GM19328 (cell line): ENCODE data around the gene YWHAH.

Experiments used
- ATAC-seq: cut with Tn5 transposase; IDR thresholded peaks from one replicate; pipeline ENCODE4 v1.9.1; 2021; ENCODE audit warnings: mild to moderate bottlenecking, moderate library complexity; ENCODE audit not compliant: unreplicated experiment

Gene YWHAH

DNA sequence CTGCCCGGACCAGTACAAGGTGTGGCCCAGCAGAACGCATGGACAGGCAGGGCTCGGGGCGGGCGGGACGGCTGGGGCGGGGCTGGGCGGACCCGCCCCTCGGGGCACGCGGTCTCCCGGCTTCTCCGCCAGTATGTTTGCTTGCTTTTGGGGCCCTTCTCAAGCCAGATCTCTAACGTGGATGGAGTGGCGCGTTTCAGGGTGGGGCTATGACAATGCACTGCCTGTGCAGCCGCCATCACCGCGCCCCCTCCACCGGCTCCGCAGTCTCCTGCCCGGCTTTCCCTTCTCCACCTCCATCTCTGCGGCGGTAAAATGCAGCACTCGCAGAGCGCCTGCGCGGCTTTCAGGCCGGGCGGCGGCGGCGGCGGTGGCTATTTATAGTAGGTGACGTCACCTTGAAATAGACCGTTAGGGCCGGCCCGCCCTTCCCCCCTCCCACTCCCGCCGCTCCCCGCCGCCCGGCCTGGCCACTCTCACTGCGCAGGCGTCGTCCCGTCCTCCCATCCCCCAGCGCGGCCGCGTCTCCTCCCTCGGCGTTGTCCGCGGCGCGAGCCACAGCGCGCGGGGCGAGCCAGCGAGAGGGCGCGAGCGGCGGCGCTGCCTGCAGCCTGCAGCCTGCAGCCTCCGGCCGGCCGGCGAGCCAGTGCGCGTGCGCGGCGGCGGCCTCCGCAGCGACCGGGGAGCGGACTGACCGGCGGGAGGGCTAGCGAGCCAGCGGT lies at the start of gene YWHAH:
Gene YWHAH, plus strand, starts transcription at position 558 of the 722 bp plus-strand sequence. CDS start 199 bp downstream, outside the sequence.
- peak; percentile 71 for ATAC-seq

- ATAC-seq = no peak
Measured at GRCh38 chr22:31895411-31896123, 48.8 kb upstream of the YWHAH start.

DNA sequence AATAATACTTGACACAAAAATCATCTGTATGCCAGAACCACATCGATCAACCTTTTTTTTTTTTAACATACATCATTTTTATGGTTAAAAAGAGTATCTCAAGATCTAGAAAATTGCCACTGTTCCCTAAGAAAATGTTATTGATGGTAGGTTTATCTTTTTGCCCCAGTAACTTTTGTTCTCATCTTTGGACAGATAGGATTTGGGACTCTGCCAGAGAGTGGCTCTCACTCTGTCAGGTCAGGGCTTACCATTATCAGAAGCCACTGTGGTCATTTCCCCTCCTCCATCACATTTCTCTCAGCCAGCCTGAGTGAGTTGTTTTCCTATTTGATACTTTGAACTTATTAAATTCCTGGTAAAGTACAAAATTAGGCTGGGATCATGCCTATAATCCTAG lies 47.9 kb upstream of the YWHAH start:
- ATAC-seq = no peak

DNA sequence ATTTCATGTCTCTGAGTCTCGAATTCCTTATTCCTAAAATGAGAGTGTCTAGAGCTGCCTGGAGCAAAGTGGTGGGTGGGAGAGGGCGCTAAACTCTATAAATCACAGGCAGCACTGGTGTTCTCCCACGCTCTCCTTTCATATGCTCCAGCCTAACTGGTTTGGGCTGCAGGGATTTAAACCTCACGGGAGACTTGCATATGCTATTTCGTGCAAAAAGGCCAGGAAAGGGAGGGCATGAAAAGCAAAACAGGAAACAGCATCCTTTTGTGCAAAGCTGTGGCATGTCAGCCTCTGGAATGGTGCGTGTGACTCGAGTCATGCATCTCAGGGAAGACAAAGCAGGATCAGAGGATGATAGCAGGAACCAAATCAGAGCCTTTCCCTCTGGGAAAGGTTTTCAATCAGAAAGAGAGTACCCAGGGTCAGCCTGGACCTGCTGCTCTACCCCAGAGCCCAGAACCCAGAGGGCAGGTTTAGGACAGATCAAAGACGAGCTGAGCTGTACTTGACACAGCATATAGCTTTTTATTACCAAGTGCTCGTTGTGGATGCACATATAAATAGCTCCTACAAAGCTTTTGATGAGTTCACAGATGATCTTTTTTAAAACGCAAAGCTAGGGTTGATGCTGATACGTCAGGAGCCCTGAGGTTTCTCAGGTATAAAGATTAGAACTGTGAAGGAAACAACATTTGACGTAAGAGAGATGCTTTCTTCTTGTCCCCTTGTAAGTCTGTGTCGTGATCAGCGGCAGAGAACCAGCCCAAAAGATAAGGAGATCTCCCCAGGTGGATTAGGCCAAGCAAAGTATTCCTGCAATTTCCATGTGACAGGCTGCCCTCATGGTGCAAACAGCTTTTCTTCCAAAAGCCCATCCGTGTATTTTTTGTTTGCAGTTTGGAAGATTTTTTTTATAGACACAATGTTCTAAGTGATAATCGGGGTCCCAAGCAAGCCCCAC lies 46.2 kb upstream of the YWHAH start:
- ATAC-seq = no peak

DNA sequence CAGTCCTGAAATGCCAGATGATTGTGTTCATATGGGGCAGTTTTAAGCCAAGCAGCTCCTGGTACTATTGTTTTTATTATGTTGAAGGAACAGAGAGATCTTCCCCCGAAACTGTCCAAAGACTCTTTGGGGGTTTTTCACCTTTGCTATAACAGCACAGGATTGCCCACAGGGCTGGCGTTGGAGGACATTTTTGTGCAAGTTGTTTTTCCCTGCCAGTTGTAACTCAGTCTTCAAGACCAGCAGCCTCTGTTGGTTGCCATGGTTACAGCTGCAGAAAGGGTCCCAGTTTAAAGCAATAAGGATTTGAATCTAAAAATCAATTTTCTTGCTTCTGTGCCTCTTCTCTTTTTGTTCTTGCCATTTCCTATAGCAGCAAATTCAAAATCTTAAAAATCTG lies 45.4 kb upstream of the YWHAH start:
- ATAC-seq = no peak

DNA sequence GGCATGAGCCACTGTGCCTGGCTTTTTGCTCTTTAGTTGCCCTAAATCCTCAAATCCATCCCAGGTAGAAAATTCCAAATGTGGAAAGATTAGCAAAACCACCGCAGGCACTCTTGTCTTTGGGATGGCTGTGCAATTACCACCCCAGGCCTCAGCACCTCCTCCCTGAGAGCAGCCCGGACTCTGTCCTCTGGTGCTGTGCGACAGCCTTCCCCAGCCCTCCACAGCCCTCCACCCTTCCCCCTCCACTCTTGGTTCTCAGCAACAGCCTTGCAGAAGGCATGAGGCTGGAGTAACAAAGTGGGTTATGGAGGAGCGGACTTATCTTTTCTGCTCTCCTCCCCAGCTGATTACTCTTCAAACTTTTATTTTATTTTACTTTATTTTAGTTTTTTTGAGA lies 44.7 kb upstream of the YWHAH start:
- ATAC-seq = no peak

- ATAC-seq = no peak
Measured at GRCh38 chr22:31901388-31902137, 42.8 kb upstream of the YWHAH start.

DNA sequence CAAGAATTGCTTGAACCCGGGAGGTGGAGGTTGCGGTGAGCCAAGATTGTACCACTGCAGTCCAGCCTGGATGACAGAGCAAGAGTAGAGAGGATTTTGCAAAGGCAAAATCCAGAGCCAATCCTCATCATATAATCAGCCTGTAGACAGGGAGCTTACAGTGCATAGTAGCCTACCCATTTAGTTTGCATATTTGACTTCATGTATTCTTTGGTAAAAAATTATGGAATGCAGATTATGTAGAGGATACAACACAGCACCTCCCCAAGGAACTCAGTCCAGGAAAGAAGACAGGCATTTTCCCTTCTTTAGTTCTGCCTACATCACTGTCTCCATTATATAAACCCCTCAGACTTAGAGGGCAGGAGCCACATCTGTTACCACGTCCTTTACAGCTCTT lies 39.7 kb upstream of the YWHAH start:
- no peak for ATAC-seq

DNA sequence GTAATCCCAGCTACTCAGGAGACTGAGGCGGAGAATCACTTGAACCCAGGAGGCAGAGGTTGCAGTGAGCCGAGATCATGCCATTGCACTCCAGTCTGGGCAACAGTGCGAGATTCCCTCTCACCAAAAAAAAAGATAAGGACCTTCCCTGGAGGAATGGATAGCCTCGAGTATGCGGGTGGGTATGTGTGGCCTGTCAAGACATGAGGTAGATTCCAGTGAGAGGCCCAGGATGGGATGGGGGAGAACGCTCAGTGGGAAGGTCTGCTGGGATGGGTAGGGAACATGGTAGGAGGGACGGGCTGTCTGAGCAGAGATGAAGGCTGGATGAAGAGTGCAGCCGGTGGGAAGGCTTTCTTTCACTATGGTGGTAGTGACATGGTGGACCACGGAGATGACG lies 39.0 kb upstream of the YWHAH start:
- ATAC-seq = no peak

DNA sequence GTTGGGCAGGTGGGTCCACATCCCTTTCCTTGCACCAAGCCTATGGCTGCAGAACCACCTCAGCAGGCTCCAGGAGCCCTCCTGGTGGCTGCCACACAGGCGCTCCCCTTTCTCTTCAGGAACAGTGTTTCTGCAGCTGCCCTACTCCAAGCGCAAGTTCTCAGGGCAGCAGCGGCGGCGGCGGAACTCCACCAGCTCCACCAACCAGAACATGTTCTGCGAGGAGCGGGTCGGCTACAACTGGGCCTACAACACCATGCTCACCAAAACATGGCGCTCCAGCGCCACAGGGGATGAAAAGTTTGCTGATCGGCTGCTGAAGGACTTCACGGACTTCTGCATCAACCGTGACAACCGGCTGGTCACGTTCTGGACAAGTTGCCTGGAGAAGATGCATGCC lies 38.2 kb upstream of the YWHAH start:
- no peak for ATAC-seq

DNA sequence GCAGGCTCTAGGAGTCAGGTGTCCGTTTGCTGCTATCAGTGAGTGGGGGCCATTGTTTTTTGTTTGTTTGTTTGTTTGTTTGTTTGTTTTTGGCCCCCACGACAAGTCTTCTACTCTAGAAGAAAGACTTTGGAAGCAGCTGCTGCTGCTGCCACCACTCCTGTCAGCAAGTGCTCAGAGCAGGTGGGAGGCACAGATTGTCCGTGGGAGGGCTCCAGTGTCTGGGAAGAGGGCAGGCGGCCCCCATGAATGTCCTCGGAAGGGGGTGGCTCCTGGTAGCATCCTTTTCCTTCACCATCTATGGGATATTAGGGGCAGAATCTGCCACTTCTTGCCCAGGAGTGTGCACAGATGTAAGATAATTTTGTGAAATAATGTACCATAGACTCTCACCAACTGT lies 37.8 kb upstream of the YWHAH start:
- no peak for ATAC-seq

GRCh38 chr22:31909977-31910376 lies 34.4 kb upstream of the YWHAH start:
- ATAC-seq = no peak

GRCh38 chr22:31911565-31912406 lies 32.5 kb upstream of the YWHAH start:
- no peak for ATAC-seq

- ATAC-seq = no peak
Measured at GRCh38 chr22:31912407-31912743, 32.0 kb upstream of the YWHAH start.

- no peak for ATAC-seq
Measured at GRCh38 chr22:31915586-31915985, 28.7 kb upstream of the YWHAH start.

DNA sequence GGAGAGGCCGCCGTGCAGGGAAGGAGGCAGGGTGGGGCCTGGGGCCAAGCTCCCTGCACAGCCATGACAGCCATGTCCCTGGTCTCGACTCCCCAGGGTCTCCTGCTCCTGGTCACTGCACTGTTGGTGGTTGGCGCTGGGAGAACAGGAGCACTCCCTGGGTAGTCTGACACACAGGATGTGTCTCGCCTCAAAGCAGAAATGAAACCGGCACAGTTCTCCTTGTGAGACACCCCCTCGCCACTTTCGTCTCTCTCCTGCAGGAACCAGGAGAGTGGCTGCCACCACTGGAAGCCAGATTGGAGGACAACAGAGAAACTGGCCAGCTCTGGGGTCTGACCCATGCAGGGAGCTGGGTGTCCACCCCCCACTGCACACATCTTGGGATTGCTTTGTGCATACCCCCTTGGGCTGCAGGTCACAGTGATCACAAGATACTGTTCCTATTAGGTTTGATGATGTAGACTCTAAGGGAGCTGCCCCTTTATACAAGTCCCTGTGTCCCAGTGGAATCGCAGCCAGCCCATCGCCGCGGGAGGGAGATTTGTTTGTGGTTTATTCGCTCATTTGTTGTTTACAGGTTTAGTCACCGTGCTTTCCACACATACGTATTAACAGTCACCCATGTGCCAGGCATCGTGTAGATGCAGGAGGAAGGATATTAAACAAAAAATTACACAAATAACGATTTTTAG lies 27.0 kb upstream of the YWHAH start:
- ATAC-seq = no peak

DNA sequence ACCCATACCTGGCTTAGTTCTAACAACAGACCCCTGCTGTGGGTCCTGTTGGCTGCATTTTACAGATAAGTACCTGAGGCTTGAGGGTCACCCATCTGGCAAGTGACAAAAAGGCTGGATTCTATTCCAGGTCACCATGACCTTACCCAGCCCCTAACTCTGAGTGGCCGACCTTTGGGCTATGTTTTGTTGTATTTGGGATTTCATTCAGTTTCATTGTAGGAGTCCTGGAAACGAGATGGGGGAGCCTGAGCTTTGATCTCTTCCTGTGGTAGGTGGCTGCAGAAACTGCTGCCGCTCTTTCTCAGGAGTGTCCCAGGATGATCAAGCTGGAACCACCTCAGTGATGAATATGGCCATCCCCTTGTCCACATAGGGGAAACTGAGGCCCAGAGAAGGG lies 24.6 kb upstream of the YWHAH start:
- no peak for ATAC-seq

DNA sequence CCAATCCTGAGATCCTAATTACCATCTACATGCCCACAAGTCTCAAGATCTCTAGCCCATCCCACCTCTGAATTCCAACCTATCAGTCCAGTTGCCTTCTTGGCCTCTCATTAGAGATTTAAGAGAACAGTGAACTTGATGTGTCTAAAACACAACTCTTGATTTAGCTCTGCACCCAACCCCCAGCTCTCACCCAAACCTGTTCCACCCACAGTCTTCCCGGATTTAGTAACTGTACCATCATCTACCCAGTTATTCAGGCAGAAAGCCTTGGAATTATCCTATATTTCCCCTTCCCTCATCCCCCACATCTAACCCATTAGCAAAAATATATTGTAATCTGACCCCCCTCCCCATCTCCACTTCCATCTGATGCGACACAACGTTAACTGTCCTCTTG lies 24.0 kb upstream of the YWHAH start:
- no peak for ATAC-seq

GRCh38 chr22:31921106-31921505 lies 23.2 kb upstream of the YWHAH start:
- no peak for ATAC-seq
